AG04450 (cell line): ENCODE results near the gene PRKAG2. TPM values are rescaled to one million over a fixed set of nuclear protein-coding genes. Genes with fewer than 3 reads are reported as not detected.
"Not testable (repeated sequence)": the region's sequence is repeated elsewhere in the genome, so short reads cannot be mapped to it uniquely, and the experiment has no call there.

Source experiments
- CTCF ChIA-PET: fragments of 300-600, 350-600 bp; formaldehyde crosslinking; extraction: SDS; loops from one replicate; lab custom pipeline; 2022; ENCODE audit warnings: antibody characterized with exemption, inconsistent platforms; lab: Charles Lee
- POLR2A ChIA-PET: fragments of 350-600 bp; formaldehyde crosslinking; extraction: SDS; loops from one replicate; lab custom pipeline; 2021; ENCODE audit warnings: antibody characterized with exemption, inconsistent platforms; lab: Yijun Ruan, JAX
- DNase-seq: peaks from one replicate; pipeline ENCODE4 v3.0.0-alpha.2; 2011; ENCODE audit warnings: low read depth, low spot score
- H3K27ac ChIP-seq: one replicate; pipeline ENCODE4 v1.5.1; 2012; ENCODE audit warnings: low read depth, low read length, control low read depth
- H3K27me3 ChIP-seq: one replicate; pipeline ENCODE4 v1.6.0; 2012; ENCODE audit warnings: low read length; ENCODE audit not compliant: control insufficient read depth, insufficient read depth
- H3K4me3 ChIP-seq: 2 replicates; pipeline ENCODE4 v1.5.1; 2011; ENCODE audit warnings: mild to moderate bottlenecking, low read depth, low read length, control low read depth
- H3K9me3 ChIP-seq: 2 replicates; pipeline ENCODE4 v1.5.1; 2012; ENCODE audit warnings: low read length; ENCODE audit not compliant: control insufficient read depth, insufficient read depth
- polyA plus RNA-seq: library from polyadenylated mRNA; depleted of rRNA; stranded (reverse); fragments of >200 nt; gene quantifications from 2 replicates; pipeline ENCODE4 v1.2.3, GENCODE V29; 2011
- TF ChIP-seq, protein P1 (sequence below): IDR thresholded peaks from 2 replicates; pipeline ENCODE4 v1.5.1; 2011; ENCODE audit warnings: low read depth, low read length, control low read depth, inconsistent platforms

Gene PRKAG2
- polyA plus RNA-seq, 1 experiment, result 45.0 TPM

DNA sequence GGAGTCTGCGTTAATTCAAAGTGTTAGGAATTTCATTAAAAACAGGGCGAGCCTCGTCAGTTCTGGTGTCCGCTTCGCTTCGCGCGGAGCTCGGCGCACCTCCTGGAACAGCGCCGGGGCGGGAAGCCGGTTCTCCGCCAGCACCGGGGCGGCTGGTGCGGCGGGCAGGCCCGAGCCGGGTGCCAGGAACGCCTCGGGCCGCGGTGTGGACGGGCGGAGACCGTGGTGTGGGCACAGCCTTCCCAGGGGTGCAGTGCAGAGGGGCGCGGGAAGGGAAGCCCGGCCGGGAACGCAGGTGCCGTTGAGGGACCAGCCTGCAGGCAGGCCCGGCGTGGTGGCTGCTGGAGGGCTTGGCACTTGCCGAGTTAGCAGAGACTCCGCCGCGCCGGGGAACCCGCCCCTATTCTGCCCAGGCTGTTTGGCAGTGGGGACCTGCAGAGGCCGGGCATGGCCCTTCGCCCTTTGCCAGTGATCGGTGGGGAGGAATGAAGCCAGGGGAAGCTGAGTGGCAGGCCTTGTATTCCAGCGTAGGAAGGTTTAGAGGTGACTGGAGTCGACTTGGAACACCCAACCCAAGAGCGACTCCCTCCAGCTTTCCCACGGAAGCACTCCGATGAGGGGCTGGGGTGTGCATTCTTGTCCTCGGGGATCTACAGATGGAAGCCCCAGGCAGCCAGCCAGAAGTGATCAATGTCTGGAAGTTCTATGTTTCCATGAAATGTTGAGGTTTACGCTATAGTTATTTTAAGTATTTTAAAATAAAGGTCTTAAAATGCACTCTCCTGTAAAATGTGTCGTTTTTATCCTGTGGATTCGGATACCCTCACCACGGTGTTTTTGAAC is 356.3 kb downstream of the PRKAG2 start:
- no peak for DNase-seq
- ChIA-PET CTCF (interaction anchor here (0.6 to 1.2 kb wide), 5 partner anchors 13 to 238 kb away, joined by 3 to 4 read pairs (median 3); no protein-coding TSS in a partner anchor), POLR2A (interaction anchor here (0.8 to 1.9 kb wide), 10 partner anchors 12 to 293 kb away, joined by 3 to 11 read pairs (median 3); partner anchors contain the start of gene ABCF2)
- TF ChIP-seq, protein P1, sequence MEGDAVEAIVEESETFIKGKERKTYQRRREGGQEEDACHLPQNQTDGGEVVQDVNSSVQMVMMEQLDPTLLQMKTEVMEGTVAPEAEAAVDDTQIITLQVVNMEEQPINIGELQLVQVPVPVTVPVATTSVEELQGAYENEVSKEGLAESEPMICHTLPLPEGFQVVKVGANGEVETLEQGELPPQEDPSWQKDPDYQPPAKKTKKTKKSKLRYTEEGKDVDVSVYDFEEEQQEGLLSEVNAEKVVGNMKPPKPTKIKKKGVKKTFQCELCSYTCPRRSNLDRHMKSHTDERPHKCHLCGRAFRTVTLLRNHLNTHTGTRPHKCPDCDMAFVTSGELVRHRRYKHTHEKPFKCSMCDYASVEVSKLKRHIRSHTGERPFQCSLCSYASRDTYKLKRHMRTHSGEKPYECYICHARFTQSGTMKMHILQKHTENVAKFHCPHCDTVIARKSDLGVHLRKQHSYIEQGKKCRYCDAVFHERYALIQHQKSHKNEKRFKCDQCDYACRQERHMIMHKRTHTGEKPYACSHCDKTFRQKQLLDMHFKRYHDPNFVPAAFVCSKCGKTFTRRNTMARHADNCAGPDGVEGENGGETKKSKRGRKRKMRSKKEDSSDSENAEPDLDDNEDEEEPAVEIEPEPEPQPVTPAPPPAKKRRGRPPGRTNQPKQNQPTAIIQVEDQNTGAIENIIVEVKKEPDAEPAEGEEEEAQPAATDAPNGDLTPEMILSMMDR, result no peak
- H3K9me3 ChIP-seq, result no peaks in the 10 kb centered on the region
- H3K27ac ChIP-seq, result peak overlapping the region; percentile 85
- H3K4me3 ChIP-seq, result peak overlapping the region; percentile 64
- no peaks in the 10 kb centered on the region for H3K27me3 ChIP-seq

DNA sequence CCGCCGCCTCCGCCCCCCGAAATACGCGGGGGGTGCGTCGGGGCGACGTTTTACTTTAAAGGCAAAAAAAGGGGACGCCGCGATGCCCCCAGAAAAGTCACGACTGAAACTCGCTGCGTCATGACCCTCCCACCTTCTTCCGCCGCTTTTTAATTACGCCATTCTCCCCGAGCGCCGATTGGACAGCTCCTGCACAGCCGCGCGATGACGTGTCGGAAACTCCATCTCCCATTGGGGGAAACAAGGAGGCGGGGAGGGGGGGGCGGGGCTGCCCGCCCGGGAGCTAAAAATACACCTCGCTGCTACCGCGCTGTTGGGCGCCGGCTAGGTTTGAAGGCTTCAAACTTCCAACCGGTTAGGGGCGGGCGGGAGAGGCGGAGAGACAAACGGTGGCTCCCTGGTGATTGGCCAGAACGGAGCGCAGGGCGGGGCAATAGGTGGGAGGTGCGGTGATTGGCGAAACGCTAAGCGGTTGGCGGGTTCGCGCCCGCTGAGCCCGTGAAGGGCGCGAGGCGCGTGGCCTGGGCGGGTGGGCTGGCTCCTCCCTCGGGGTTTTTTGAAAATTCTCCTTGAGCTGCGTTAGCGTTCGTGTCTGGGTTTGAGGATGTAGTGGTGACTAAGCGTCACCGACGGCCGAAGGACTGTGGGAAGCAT is 357.0 kb downstream of the PRKAG2 start, which contains the start of gene RHEB:
Gene RHEB (minus strand): TSS at position 131 of the 654 bp plus-strand sequence. CDS start 384 bp downstream, outside the sequence.
- ChIA-PET CTCF (interaction anchor here (0.6 to 1.2 kb wide), 6 partner anchors 12 to 239 kb away, joined by 3 to 4 read pairs (median 3); no protein-coding TSS in a partner anchor), POLR2A (interaction anchor here (0.6 to 1.9 kb wide), 12 partner anchors 11 to 293 kb away, joined by 3 to 11 read pairs (median 3); partner anchors contain the start of gene ABCF2)
- TF ChIP-seq, protein P1, result no peak
- Histone ChIP-seq H3K9me3 (no peaks in the 10 kb centered on the region), H3K27me3 (no peaks in the 10 kb centered on the region), H3K4me3 (peak within 1 kb of the TSS; percentile 85), H3K27ac (peak within 1 kb of the TSS; percentile 85)
- peak; percentile 99 for DNase-seq

DNA sequence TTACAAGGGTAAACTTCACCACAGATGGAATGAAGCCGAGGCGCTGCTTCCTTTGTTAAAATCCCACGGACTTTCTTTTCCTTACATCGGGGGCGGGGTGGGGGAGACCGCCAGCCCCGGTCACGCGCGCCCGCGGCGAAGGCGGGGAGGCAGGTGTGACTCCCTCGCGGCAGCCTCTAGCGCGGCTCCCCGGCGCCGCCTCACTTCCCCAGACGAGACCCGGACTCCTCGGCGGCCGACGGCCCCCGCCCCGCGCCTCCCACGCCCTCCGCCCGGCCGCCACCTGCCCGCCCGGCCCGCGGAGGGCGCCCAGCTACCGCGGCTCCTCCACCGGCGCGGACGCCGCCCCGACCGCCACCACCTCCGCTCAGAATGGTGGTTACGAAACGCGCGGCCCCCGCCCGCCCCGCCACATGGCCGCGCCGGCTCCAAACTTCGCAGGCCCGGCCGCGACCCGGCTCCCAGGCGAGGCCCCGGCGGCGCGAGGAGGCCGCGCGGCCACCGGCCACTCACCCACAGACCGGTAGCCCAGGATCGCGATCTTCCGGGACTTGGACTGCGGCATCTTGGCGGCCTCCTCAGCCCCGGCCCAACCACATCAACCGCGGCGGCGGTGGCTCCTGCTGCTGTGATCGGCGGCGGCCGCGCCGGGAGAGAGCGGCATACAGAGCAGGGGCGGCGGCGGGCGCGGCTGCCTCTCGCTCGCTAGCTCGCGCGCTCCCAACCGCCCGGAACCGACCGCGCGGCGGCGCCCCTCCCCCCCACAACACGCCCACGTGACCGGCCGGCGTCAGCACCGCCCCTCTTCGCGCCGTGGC is 357.8 kb downstream of the PRKAG2 start:
- CTCF ChIA-PET, result interaction anchor here (0.7 to 1.1 kb wide), 3 partner anchors 69 to 239 kb away, joined by 3 to 4 read pairs (median 3); no protein-coding TSS in a partner anchor
- Histone ChIP-seq H3K4me3 (peak overlapping the region; percentile 85), H3K27ac (peak overlapping the region; percentile 84)
- H3K9me3 ChIP-seq, H3K27me3 ChIP-seq, DNase-seq: not testable (repeated sequence)
- POLR2A ChIA-PET, result interaction anchor here (0.6 to 1.9 kb wide), 10 partner anchors 11 to 238 kb away, joined by 3 to 11 read pairs (median 3); no protein-coding TSS in a partner anchor

DNA sequence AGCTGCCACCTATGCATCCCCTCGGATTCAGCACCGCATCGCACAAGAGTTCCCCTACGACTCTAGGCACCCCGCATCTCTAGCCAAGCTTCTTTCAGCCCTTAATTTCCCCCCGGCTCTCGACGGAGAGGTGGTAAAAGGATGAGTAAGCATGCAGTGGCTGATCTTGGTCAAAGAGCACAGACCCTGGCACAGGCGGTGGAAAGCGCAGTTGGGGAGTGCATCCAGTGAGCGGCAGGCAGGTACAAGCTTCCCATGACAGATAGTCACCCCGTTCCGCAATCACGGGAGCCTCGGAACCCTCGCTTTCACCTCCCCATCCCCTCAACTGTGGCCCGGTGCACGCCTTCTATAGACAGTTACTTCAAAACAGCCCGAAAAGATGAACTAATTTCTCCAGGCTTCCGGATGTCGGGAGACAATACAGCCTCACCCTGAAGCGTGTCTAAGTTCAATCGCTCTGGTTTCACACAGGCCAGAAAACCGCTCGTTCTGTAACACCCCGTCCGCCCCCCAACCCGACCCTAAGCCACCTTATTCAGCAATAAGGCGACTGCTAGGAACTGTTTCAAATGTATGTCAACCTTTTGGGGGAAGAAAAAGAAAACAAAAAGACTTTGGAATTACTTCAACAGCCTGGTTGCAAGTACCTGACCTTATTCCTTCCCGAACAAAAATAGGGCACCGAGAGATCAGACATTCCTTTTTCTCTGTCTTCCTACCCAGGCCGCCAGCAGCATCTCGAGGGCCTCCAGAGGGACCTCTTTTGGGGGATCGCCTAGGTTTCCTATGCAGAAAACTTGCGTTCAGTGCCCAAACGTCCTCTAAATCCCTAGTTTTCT is 358.6 kb downstream of the PRKAG2 start:
- H3K27me3 ChIP-seq, result no peaks in the 10 kb centered on the region
- ChIA-PET POLR2A (interaction anchor here (0.7 to 1.9 kb wide), 4 partner anchors 58 to 152 kb away, joined by 3 to 9 read pairs (median 4); no protein-coding TSS in a partner anchor), CTCF (interaction anchor here (0.9 to 1.4 kb wide), 3 partner anchors 9 to 240 kb away, joined by 3 to 4 read pairs (median 3); no protein-coding TSS in a partner anchor)
- TF ChIP-seq, protein P1, result no peak
- no peak for DNase-seq
- peak overlapping the region; percentile 74 for H3K27ac ChIP-seq
- H3K4me3 ChIP-seq, result peak overlapping the region; percentile 85
- H3K9me3 ChIP-seq, result no peaks in the 10 kb centered on the region
